CD14-positive monocyte (primary cell): ENCODE results near the gene CSMD2. TPM values are rescaled to one million over a fixed set of nuclear protein-coding genes. Genes with fewer than 3 reads are reported as not detected.

Experiments
- DNase-seq, 3 donors: peaks; one replicate each; pipeline ENCODE4 v3.0.0-alpha.2; 2011 to 2022
- H2AFZ ChIP-seq: 2 replicates; pipeline ENCODE4 v1.6.0; 2012; ENCODE audit warnings: mild to moderate bottlenecking, low read depth, low read length, inconsistent platforms; ENCODE audit not compliant: insufficient read depth, poor library complexity, severe bottlenecking
- H3K27ac ChIP-seq, 2 donors: 1 replicate in 1 of 2; 2 replicates in 1 of 2; pipeline ENCODE4 v1.5.1; 2012 to 2013; ENCODE audit warnings: low read length in 2 of 2, control low read depth in 1 of 2, inconsistent platforms in 1 of 2, low read depth in 1 of 2, mild to moderate bottlenecking in 1 of 2
- H3K27me3 ChIP-seq, 2 donors: one replicate each; pipeline versions ENCODE4 v1.6.0 to v1.6.1; 2011 to 2013; ENCODE audit warnings: low read length in 2 of 2; ENCODE audit not compliant: control insufficient read depth in 2 of 2, insufficient read depth in 2 of 2
- H3K36me3 ChIP-seq, 2 donors: replicated peaks in 1 of 2; 1 replicate in 1 of 2; 2 replicates in 1 of 2; pipeline versions ENCODE4 v1.5.1 to v1.6.1; 2012 to 2013; ENCODE audit warnings: low read length in 2 of 2, control low read depth in 1 of 2, inconsistent platforms in 1 of 2, mild to moderate bottlenecking in 1 of 2; ENCODE audit not compliant: insufficient read depth in 2 of 2, control insufficient read depth in 1 of 2
- H3K4me1 ChIP-seq, 2 donors: 1 replicate in 1 of 2; 2 replicates in 1 of 2; pipeline versions ENCODE4 v1.5.1 to v1.6.1; 2012 to 2013; ENCODE audit warnings: low read length in 2 of 2, control low read depth in 1 of 2, inconsistent platforms in 1 of 2, mild to moderate bottlenecking in 1 of 2, moderate library complexity in 1 of 2; ENCODE audit not compliant: insufficient read depth in 2 of 2, control insufficient read depth in 1 of 2
- H3K4me2 ChIP-seq: replicated peaks from 2 replicates; pipeline ENCODE3; 2012; ENCODE audit warnings: low read length, moderate library complexity, mild to moderate bottlenecking; ENCODE audit not compliant: poor library complexity, severe bottlenecking; ENCODE audit errors: extremely low read depth
- H3K4me3 ChIP-seq, 3 experiments: fragments of 200-600 bp in 1 of 3; sonication (generic) in 1 of 3; replicated peaks in 1 of 3; 1 replicate in 2 of 3; 2 replicates in 1 of 3; pipeline ENCODE4 v1.5.1; 2011 to 2013; ENCODE audit warnings: low read length in 3 of 3, mild to moderate bottlenecking in 3 of 3, control low read depth in 2 of 3, low read depth in 2 of 3, inconsistent platforms in 1 of 3, moderate library complexity in 1 of 3
- H3K79me2 ChIP-seq: 2 replicates; pipeline ENCODE4 v1.6.0; 2012; ENCODE audit warnings: mild to moderate bottlenecking, control low read depth, inconsistent platforms, low read length, moderate library complexity; ENCODE audit not compliant: insufficient read depth
- H3K9ac ChIP-seq: 2 replicates; pipeline ENCODE4 v1.6.0; 2017; ENCODE audit warnings: low read length, mild to moderate bottlenecking; ENCODE audit not compliant: insufficient read depth, poor library complexity, severe bottlenecking
- H3K9me3 ChIP-seq, 2 donors: replicated peaks in 1 of 2; 1 replicate in 1 of 2; 2 replicates in 1 of 2; pipeline versions ENCODE4 v1.5.1 to v1.6.1; 2012 to 2013; ENCODE audit warnings: low read length in 2 of 2, control low read depth in 1 of 2; ENCODE audit not compliant: control insufficient read depth in 1 of 2, insufficient read depth in 1 of 2
- H4K20me1 ChIP-seq: 2 replicates; pipeline ENCODE4 v1.6.0; 2012; ENCODE audit warnings: mild to moderate bottlenecking, low read length, control low read depth, moderate library complexity; ENCODE audit not compliant: insufficient read depth
- H3K27ac Mint-ChIP-seq, 7 donors: one replicate each; pipeline ENCODE4 v1.8.0; 2020; ENCODE audit warnings: mild to moderate bottlenecking in 7 of 7, mixed read lengths in 7 of 7, moderate library complexity in 6 of 7, inconsistent platforms in 2 of 7
- H3K27me3 Mint-ChIP-seq, 3 donors: one replicate each; pipeline ENCODE4 v1.8.0; 2021 to 2022; ENCODE audit warnings: low read depth in 3 of 3, mild to moderate bottlenecking in 3 of 3, mixed read lengths in 3 of 3, moderate library complexity in 3 of 3, inconsistent platforms in 1 of 3
- H3K36me3 Mint-ChIP-seq, 2 donors: one replicate each; pipeline ENCODE4 v1.8.0; 2020; ENCODE audit warnings: mixed read lengths in 2 of 2, inconsistent platforms in 1 of 2, mild to moderate bottlenecking in 1 of 2
- H3K4me1 Mint-ChIP-seq: one replicate; pipeline ENCODE4 v1.8.0; 2020; ENCODE audit warnings: mild to moderate bottlenecking, mixed read lengths
- H3K4me3 Mint-ChIP-seq, 2 donors: one replicate each; pipeline ENCODE4 v1.8.0; 2020; ENCODE audit warnings: mild to moderate bottlenecking in 2 of 2, mixed read lengths in 2 of 2, moderate library complexity in 1 of 2
- H3K9me3 Mint-ChIP-seq, 7 donors: one replicate each; pipeline ENCODE4 v1.8.0; 2020 to 2022; ENCODE audit warnings: mixed read lengths in 7 of 7, mild to moderate bottlenecking in 6 of 7, moderate library complexity in 6 of 7, inconsistent platforms in 2 of 7
- CTCF ChIP-seq: fragments of 200-600 bp; IDR thresholded peaks from one replicate; pipeline ENCODE4 v1.8.0; 2022; ENCODE audit warnings: antibody characterized with exemption, mild to moderate bottlenecking
- WGBS: methylation state at CpG from one replicate; pipeline ENCODE4 v1.1.5; 2013; ENCODE audit warnings: missing lambda C conversion rate; ENCODE audit not compliant: insufficient coverage; 5-methylcytosine and 5-hydroxymethylcytosine counted together
- intact Hi-C, 2 donors: fragments of 100-400 bp; cut with micrococcal nuclease; formaldehyde crosslinking; loops; one replicate each; pipeline versions ENCODE4 v1.15.0 to v1.15.1; 2023
- polyA plus RNA-seq, 3 donors: library from polyadenylated mRNA; depleted of rRNA in 1 of 3; unstranded in 2 of 3; stranded (reverse) in 1 of 3; fragments of 300-500 nt in 2 of 3; fragments of >200 nt in 1 of 3; fragmentation: Illumina TruSeq in 2 of 3; gene quantifications; 1 replicate in 2 of 3; 2 replicates in 1 of 3; pipeline ENCODE4 v1.2.3, GENCODE V29; 2012 to 2021

Gene CSMD2
- polyA plus RNA-seq, 3 donors, result 0.04 TPM; not detected in 2

GRCh38 chr1:33972676-33973395 is 192.2 kb downstream of the CSMD2 start:
- Histone ChIP-seq H3K27ac (no peak overlapping the region), H4K20me1 (no peaks in the 10 kb centered on the region), H3K9me3 (no peaks in the 10 kb centered on the region), H3K27me3 (no peaks in the 10 kb centered on the region), H3K79me2 (no peaks in the 10 kb centered on the region), H3K9ac (no peak overlapping the region), H3K4me2 (no peak overlapping the region), H3K4me1 (no peaks in the 10 kb centered on the region), H3K36me3 (no peaks in the 10 kb centered on the region), H2AFZ (no peak overlapping the region), H3K4me3 (no peak overlapping the region)
- Mint-ChIP-seq H3K4me1 (no peaks in the 10 kb centered on the region), H3K27me3 (peaks cover 4 to 5% (median 4%) of the 10 kb centered on the region in 3 donors), H3K4me3 (no peak overlapping the region), H3K9me3 (peaks cover 0 to 2% (median 0%) of the 10 kb centered on the region in 7 donors), H3K27ac (no peak overlapping the region), H3K36me3 (no peaks in the 10 kb centered on the region)
- DNase-seq, result no peak
- intact Hi-C loops, result no loop called here
- TF ChIP-seq CTCF, result no peak
- WGBS, result 75% methylated on average over 8 of the region's 10 CpGs

- 84% methylated on average over 5 of the region's 7 CpGs for WGBS
Observed at GRCh38 chr1:33971913-33972312, 193.1 kb downstream of the CSMD2 start.

More at GRCh38 chr1:33971913-33972312, 193.1 kb downstream of the CSMD2 start:
- no peak overlapping the region for H3K27ac ChIP-seq
- no peak overlapping the region for H3K27ac Mint-ChIP-seq
- no peak overlapping the region for H3K4me3 ChIP-seq
- no peak overlapping the region for H2AFZ ChIP-seq
- H3K4me1 ChIP-seq, result no peaks in the 10 kb centered on the region
- no peaks in the 10 kb centered on the region for H4K20me1 ChIP-seq
- H3K27me3 ChIP-seq, result no peaks in the 10 kb centered on the region
- no peaks in the 10 kb centered on the region for H3K4me1 Mint-ChIP-seq
- TF ChIP-seq CTCF, result no peak
- no peaks in the 10 kb centered on the region for H3K36me3 ChIP-seq
- H3K4me2 ChIP-seq, result no peak overlapping the region
- no peaks in the 10 kb centered on the region for H3K36me3 Mint-ChIP-seq
- H3K79me2 ChIP-seq, result no peaks in the 10 kb centered on the region
- no peak overlapping the region for H3K4me3 Mint-ChIP-seq
- peaks cover 3 to 4% (median 4%) of the 10 kb centered on the region in 3 donors for H3K27me3 Mint-ChIP-seq
- intact Hi-C loops, result no loop called here
- peaks cover 0 to 6% (median 0%) of the 10 kb centered on the region in 7 donors for H3K9me3 Mint-ChIP-seq
- H3K9ac ChIP-seq, result no peak overlapping the region
- no peaks in the 10 kb centered on the region for H3K9me3 ChIP-seq
- DNase-seq, result no peak
